Omental fat pad (tissue), 4 donors: Measurements from ENCODE around the gene PCLO. TPM values are rescaled to one million over a fixed set of nuclear protein-coding genes. Genes with fewer than 3 reads are reported as not detected.
"Not testable (repeated sequence)": the region's sequence is repeated elsewhere in the genome, so short reads cannot be mapped to it uniquely, and the experiment has no call there.

Experiments used
- ATAC-seq: fragments of 150-250 bp; one replicate; pipeline ENCODE4 v1.9.1; 2016; ENCODE audit warnings: mild to moderate bottlenecking, moderate library complexity; ENCODE audit not compliant: low FRiP score
- DNase-seq: peaks from one replicate; pipeline ENCODE4 v3.0.0-alpha.2; 2019; ENCODE audit warnings: low spot score
- CTCF ChIP-seq, 3 donors: fragments of 450-650 bp; IDR thresholded peaks; one replicate each; pipeline ENCODE4 v1.5.1; 2016 to 2017; ENCODE audit warnings: antibody characterized with exemption in 3 of 3, mild to moderate bottlenecking in 3 of 3, moderate library complexity in 2 of 3
- total RNA-seq, 4 donors: library from RNA; depleted of rRNA; stranded (reverse); fragments of >200 nt; gene quantifications; one replicate each; pipeline ENCODE4 v1.1.0, GENCODE V29; 2016

The PCLO gene
- total RNA-seq, 4 donors from 2014 or later = 0.75 to 5.7 (median 2.0) TPM

DNA sequence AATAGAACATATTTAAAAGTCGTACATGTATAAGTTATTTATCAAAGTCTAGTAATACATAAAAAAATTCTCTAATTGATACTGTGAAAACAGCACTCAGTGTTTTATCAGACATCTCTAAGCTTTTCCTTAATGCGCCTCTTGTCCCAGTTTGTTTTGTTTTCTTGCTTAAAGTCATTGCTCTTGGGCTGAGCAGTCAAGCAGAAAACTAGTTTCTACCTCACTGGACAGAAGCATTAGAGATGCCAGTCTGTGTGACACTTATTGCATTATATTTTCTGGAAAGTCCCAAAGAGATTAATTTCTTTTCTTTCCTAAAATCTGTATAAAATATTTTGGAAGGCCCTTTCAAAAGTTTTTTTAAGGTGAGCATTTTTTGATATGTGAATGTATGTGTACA is 236.2 kb downstream of the PCLO start:
- ATAC-seq = no peak
- TF ChIP-seq CTCF (IDR thresholded peaks at IDR 0.05) = no peak
- no peak for DNase-seq

DNA sequence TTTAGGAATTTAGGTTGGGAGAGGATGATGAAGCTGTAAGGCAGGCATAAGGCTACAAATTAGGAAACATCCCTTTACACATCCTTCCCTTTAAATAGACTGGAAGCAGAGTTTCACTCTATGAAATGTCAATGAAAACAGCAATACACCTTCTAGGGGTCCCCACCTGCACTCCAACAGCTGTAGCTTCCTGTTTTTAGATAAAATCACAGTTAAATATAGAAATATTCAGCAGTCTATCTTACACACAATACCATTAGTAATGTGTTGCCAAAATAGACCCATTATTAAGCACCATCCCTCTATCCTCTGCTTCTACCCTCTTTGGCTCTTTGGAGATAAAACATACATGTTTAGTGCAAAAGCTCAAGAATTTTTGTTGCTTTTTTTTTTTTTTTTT is 237.4 kb downstream of the PCLO start:
- no peak for ATAC-seq
- DNase-seq = no peak
- TF ChIP-seq CTCF (IDR thresholded peaks at IDR 0.05) = no peak

DNA sequence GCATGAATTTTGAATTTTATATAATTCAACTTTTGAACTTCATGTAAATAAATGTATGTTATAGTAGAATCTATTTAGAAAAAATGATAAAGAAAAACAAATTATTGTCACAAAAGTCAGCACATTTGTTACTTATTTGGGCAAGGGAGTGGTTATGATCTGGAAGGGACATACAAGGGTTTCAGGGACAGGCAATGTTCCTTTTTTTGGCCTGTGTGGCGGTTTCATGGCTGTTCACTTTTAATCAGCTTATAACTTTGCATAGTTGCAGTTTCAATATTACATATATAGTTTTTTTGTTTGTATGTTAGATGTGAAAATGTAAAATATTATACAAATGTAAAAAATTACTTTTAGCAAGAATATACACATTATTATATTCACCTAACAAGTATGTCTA is 256.2 kb downstream of the PCLO start:
- ATAC-seq (no peak), DNase-seq (no peak)
- no peak for TF ChIP-seq CTCF (IDR thresholded peaks at IDR 0.05)

DNA sequence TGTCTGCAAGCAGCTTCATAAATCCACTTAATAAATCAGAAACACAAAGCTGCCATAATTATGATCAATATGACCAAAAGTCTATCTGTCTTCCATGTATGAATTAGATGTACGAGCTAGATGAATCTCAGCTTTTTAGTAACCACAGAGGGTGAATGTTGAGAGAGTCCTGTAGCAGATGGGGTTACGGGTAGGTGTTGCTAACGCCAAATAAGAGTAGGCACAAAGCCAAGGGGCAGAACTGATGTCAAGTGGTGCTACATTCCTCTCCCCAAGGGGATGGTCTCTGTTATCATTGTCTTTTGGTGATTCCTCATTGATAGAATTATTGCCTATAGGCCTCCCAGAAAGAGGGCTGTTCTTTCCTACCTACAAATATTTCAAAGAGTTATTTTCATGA is 257.8 kb downstream of the PCLO start:
- DNase-seq = no peak
- no peak for ATAC-seq
- no peak for TF ChIP-seq CTCF (IDR thresholded peaks at IDR 0.05)

GRCh38 chr7:82901098-82901497 is 261.6 kb downstream of the PCLO start:
- not testable (repeated sequence) for DNase-seq, ATAC-seq

DNA sequence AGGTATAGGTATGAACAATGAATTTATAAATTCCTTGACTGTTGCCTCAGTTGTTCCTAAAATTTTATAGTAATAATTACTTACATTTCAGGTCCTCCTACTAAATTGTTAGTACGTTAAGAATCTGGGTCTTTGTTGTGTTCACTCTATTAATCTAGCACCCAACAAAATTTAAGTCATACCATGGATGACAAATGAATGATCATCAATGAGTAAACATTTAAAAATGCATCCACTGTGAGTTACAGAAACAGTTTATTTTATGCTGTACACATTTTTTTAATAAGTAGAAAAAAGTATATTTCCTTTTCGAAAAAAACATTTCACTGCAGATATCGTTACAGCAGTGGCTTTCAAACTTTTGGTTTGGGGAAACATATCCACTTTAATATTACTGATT is 265.2 kb downstream of the PCLO start:
- DNase-seq = no peak
- no peak for ATAC-seq
- TF ChIP-seq CTCF (IDR thresholded peaks at IDR 0.05) = no peak

GRCh38 chr7:82894341-82894740 is 268.3 kb downstream of the PCLO start:
- ATAC-seq = not testable (repeated sequence)

GRCh38 chr7:82886324-82886723 is 276.4 kb downstream of the PCLO start:
- TF ChIP-seq CTCF (IDR thresholded peaks at IDR 0.05) = no peak
- ATAC-seq (no peak), DNase-seq (no peak)

More at GRCh38 chr7:82894341-82894740, 268.3 kb downstream of the PCLO start:
- DNase-seq = not testable (repeated sequence)
